Measurements from ENCODE around the gene GALK1. TPM values are rescaled to one million over a fixed set of nuclear protein-coding genes. Genes with fewer than 3 reads are reported as not detected.

The GALK1 gene
- total and polyA plus RNA-seq, 2 donors from 2014 or later, result 34.5 to 105 TPM

GRCh38 chr17:75808549-75808904, 43.5 kb upstream of the GALK1 start:
- H3K4me3 ChIP-seq (ENCODE audit: low read length in 3 of 3), result no peak overlapping the region
- H3K36me3 ChIP-seq (ENCODE audit: control insufficient read depth in 2 of 3, insufficient read depth in 3 of 3, low read length in 3 of 3), result peaks cover 0 to 19% (median 12%) of the 10 kb centered on the region in 3 donors
- intact Hi-C loops (cut with DNase I), result no loop called here
- H3K27ac ChIP-seq (ENCODE audit: low read depth in 2 of 2, low read length in 2 of 2), result no peak overlapping the region
- FAIRE-seq (no peak), DNase-seq (no peak)
- H3K9me3 ChIP-seq (ENCODE audit: control insufficient read depth in 2 of 3, insufficient read depth in 1 of 3, low read length in 3 of 3), result no peaks in the 10 kb centered on the region
- no peak overlapping the region for H3K9ac ChIP-seq (ENCODE audit: low read length in 3 of 3)
- no peak for TF ChIP-seq CTCF (IDR thresholded peaks at IDR 0.05; ENCODE audit: borderline replicate concordance, extremely low read depth, insufficient read depth)
- H3K4me1 ChIP-seq (ENCODE audit: control insufficient read depth in 2 of 3, insufficient read depth in 2 of 3, low read depth in 1 of 3, low read length in 3 of 3), result no peaks in the 10 kb centered on the region
- H3K27me3 ChIP-seq (ENCODE audit: control insufficient read depth, insufficient read depth, low read length), result no peaks in the 10 kb centered on the region

DNA sequence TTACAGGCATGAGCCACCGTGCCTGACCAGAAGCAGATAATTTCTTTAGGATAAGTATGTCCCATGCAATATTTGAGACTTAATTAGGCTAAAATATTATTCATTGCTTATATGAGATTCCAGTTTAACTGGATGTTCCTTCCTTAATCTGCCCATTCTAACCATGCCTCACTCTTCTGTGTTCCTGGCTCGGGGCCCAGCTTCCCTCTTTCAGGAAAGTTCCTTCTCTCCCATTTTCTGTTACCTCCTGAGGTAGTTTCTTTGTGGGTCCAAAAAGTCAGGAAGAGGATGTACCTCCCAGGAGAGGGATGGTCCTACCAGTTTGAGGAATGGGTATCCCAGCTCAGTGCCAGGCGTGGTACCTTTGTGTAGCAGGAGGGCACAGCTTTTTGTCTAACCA, 42.9 kb upstream of the GALK1 start:
- TF ChIP-seq CTCF (IDR thresholded peaks at IDR 0.05; ENCODE audit: borderline replicate concordance, extremely low read depth, insufficient read depth), result no peak
- Histone ChIP-seq H3K36me3 (ENCODE audit: control insufficient read depth in 2 of 3, insufficient read depth in 3 of 3, low read length in 3 of 3) (peaks cover 0 to 14% (median 9%) of the 10 kb centered on the region in 3 donors), H3K4me3 (ENCODE audit: low read length in 3 of 3) (no peak overlapping the region), H3K27ac (ENCODE audit: low read depth in 2 of 2, low read length in 2 of 2) (no peak overlapping the region), H3K4me1 (ENCODE audit: control insufficient read depth in 2 of 3, insufficient read depth in 2 of 3, low read depth in 1 of 3, low read length in 3 of 3) (no peaks in the 10 kb centered on the region), H3K9me3 (ENCODE audit: control insufficient read depth in 2 of 3, insufficient read depth in 1 of 3, low read length in 3 of 3) (no peaks in the 10 kb centered on the region), H3K9ac (ENCODE audit: low read length in 3 of 3) (no peak overlapping the region), H3K27me3 (ENCODE audit: control insufficient read depth, insufficient read depth, low read length) (no peaks in the 10 kb centered on the region)
- FAIRE-seq, result no peak
- intact Hi-C loops (cut with DNase I), result no loop called here
- no peak for DNase-seq

DNA sequence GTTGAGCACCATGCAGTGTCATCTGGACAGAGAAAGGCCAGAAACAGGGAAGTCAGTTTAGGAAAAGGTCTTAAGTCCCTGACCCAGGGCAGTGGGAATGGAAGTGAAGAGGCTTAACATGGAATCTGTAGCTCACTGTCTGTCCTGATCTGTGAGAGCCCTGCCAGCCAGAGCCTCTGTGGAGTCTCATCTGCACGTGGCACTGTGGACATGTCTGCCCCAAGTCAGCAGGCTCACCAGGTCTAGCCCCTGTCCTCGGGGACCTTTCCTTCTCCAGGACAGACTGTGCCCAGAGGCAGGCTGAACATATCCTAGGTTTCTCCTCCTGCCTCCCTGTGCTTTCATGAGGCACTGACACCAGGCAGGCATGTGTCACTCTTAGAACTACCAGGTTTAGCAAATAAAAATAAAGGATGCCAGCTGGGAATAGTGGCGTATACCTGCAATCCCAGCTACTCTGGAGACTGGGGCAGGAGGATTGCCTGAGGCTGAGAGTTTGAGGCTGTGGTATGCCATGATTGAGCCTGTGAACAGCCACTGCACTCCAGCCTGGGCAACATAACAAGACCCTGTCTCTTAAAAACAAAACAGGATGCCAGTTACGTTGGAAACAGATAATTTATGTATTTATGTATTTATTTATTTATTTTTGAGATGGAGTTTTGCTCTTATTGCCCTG, 42.0 kb upstream of the GALK1 start:
- DNase-seq (no peak), FAIRE-seq (no peak)
- Histone ChIP-seq H3K36me3 (ENCODE audit: control insufficient read depth in 2 of 3, insufficient read depth in 3 of 3, low read length in 3 of 3) (peaks cover 0 to 5% (median 5%) of the 10 kb centered on the region in 3 donors), H3K9ac (ENCODE audit: low read length in 3 of 3) (no peak overlapping the region), H3K27me3 (ENCODE audit: control insufficient read depth, insufficient read depth, low read length) (no peaks in the 10 kb centered on the region), H3K4me1 (ENCODE audit: control insufficient read depth in 2 of 3, insufficient read depth in 2 of 3, low read depth in 1 of 3, low read length in 3 of 3) (no peaks in the 10 kb centered on the region), H3K4me3 (ENCODE audit: low read length in 3 of 3) (no peak overlapping the region), H3K27ac (ENCODE audit: low read depth in 2 of 2, low read length in 2 of 2) (no peak overlapping the region), H3K9me3 (ENCODE audit: control insufficient read depth in 2 of 3, insufficient read depth in 1 of 3, low read length in 3 of 3) (no peaks in the 10 kb centered on the region)
- TF ChIP-seq CTCF (IDR thresholded peaks at IDR 0.05; ENCODE audit: borderline replicate concordance, extremely low read depth, insufficient read depth), result no peak
- intact Hi-C loops (cut with DNase I), result no loop called here

DNA sequence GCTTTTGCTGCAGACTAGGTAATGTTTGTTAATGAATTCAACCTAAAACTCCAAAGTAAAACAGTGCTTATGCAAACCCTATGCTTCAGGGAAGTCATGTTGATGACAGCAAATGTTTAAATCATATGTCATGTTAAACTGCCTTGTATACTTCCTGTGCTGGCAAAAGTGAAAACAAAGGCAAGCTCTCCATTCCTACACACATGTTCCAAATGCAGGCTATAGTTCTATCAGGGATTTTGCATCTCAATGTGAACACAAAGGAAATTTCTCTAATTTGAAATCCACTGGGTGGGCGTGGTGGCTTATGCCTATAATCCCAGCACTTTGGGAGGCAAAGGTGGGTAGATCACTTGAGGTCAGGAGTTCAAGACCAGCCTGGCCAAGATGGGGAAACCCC, 38.9 kb upstream of the GALK1 start:
- H3K36me3 ChIP-seq (ENCODE audit: control insufficient read depth in 2 of 3, insufficient read depth in 3 of 3, low read length in 3 of 3), result peaks cover 0 to 7% (median 6%) of the 10 kb centered on the region in 3 donors
- no peaks in the 10 kb centered on the region for H3K4me1 ChIP-seq (ENCODE audit: control insufficient read depth in 2 of 3, insufficient read depth in 2 of 3, low read depth in 1 of 3, low read length in 3 of 3)
- H3K9me3 ChIP-seq (ENCODE audit: control insufficient read depth in 2 of 3, insufficient read depth in 1 of 3, low read length in 3 of 3), result no peaks in the 10 kb centered on the region
- DNase-seq (no peak), FAIRE-seq (no peak)
- H3K27ac ChIP-seq (ENCODE audit: low read depth in 2 of 2, low read length in 2 of 2), result no peak overlapping the region
- TF ChIP-seq CTCF (IDR thresholded peaks at IDR 0.05; ENCODE audit: borderline replicate concordance, extremely low read depth, insufficient read depth), result no peak
- H3K27me3 ChIP-seq (ENCODE audit: control insufficient read depth, insufficient read depth, low read length), result no peaks in the 10 kb centered on the region
- intact Hi-C loops (cut with DNase I), result no loop called here
- no peak overlapping the region for H3K9ac ChIP-seq (ENCODE audit: low read length in 3 of 3)
- H3K4me3 ChIP-seq (ENCODE audit: low read length in 3 of 3), result no peak overlapping the region
